GM18873 (cell line): ENCODE results near the gene FERMT2.
"Not testable (repeated sequence)": the region's sequence is repeated elsewhere in the genome, so short reads cannot be mapped to it uniquely, and the experiment has no call there.

ENCODE experiments used
- ATAC-seq: cut with Tn5 transposase; IDR thresholded peaks from one replicate; pipeline ENCODE4 v1.9.1; 2021; ENCODE audit warnings: mild to moderate bottlenecking, moderate library complexity, moderate number of reproducible peaks; ENCODE audit not compliant: unreplicated experiment, low FRiP score

Gene FERMT2

DNA sequence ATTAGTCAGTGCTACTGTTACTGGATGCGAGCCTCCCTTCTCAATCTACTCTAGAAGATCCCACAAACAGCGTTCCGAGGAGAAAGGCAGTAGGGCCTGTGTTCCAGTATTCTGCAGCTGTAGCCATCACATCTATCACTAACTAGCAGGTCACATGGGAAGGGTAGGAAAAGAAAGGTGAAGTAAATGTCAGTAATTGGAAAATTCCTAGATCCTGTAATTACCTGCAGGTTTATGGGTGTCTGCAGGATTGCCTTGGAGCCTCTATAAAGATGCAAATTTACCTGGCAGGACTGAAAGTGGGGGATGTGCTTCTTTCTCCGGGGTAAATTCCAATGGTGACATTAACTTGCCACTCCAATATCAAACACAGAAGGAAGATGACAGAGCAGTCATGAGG is 77.8 kb downstream of the FERMT2 start:
- ATAC-seq: no peak

DNA sequence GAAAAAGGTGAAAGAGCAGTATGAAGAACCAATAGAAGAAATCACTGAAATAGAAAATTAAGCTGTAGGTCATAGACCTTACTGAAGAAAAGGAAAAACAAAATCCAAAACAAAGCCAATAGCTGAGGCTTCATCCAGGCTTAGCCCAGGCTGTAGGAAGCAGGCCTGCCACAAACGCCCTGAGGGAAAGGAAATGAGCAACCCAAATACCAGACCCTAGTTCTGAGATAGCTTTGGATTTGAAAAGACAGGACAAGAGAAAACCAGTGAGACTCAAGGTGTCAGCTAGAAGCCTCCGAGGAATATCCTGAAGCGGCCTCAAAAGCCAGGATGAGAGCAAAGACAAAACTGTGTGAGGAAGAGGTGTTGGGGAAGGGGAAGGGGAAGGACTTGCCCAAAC is 79.2 kb downstream of the FERMT2 start:
- ATAC-seq: no peak

DNA sequence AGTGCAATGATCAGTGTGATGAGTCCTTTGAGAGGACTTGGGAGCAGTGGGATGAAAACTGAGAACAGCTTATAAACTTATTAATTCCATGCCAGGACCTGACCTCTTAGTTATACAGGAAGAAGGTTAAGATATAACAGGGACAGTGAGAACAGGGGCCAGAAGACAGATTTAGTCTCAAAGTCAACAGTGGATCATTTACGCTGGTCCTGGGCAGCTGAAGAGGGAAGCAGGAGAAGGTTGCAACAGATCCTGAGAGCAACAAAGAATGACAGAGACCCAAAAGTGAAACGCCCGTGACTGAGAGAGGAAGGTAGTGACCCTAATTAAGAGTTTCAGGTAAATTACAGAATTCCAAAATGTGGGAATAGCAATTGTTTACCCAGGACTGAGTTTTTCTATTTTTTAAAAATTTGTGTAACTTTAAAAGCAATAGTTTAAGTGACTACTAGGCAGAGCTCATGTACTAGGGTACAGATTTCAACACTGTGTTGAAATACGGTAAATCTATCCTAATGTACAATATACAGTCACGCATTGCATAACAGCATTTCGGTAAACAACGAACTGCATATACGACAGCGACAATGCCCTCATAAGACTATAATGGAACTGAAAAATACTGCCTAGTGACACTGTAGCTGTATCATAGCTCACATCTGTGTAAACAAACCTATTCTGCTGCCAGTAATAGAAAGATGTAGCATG is 81.8 kb downstream of the FERMT2 start:
- ATAC-seq: no peak

DNA sequence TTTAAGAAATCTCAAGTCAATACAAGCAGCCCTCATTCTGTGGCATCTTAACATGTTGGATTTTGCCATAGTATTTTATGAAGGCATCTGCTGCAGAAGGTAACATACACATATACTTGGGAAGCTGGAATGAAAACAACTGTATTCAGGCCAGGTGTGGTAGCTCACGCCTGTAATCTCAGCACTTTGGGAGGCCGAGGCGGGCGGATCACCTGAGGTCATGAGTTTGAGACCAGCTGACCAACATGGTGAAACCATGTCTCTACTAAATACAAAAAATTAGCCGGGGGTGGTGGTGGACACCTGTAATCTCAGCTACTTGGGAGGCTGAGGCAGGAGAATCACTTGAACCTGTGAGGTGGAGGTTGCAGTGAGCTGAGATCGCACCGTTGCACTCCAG is 86.0 kb downstream of the FERMT2 start:
- not testable (repeated sequence) for ATAC-seq

- ATAC-seq: no peak
Measured at GRCh38 chr14:52863334-52863700, 87.5 kb downstream of the FERMT2 start.

DNA sequence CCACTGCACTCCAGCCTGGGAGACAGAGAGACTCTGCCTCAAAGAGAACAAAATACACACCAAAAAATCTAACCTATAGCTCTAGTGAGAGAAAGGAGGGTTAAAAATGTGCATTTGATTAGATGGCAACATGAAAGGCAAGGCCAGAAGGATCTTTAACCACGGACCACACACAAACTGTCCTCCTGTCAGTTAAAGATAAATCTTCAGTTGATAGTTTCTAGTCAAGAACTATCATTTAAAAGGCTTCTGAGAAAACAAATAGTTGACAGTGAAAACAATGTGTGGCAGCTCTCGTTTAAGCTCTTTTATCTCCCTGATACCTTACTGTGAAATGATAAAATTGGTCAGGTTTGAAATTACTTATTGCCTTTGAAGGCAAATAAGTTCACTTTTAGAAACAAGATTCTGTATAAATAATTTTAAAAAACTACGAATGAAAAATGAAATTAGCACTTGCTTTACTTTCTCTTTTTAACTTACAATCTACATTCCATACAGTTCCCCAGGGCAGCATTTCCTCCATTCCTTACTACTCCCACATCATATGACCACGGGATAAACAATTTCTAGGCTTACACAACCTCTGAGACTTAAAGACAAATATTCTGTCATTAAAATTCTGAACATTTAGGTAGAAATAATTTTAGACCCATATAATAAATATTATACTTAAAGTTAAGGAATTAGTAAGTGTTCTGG is 88.1 kb downstream of the FERMT2 start:
- ATAC-seq: no peak

DNA sequence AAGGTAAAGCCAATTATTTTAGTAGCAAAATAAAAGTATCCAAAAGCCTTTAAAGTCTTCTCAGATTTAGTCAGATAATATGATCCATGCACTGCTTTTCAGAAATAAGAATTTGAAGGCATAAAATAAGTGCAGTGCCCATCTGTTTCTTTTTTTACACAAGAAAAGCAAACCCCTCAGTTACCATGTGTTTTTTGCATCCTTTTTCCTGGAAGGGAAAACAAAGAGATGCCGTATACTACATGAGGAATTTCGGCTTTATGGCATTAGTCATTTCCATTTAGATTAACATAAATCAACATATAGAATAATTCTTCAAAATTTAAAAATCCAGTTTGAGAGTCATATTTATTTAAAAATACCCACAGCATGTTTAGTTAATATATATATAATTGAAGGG is 89.4 kb downstream of the FERMT2 start:
- no peak for ATAC-seq

DNA sequence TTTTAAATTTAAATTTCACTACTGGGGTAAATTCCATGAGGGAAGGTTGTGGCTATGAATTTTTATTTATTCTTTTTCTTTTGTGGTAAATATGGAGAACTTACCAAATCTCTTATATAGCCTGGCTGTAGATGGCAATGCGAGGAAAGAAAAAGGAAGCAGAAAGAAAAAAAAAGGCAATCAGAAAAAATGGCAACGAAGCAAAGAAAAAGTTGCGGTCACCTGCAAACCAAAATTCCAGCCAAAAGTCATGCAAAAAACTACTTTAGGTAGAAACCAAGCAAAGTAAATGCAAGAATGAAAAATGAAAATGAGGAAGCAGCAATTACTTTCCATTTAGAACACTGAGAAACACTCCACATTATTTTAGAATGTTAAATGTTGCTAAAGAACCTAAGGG is 89.9 kb downstream of the FERMT2 start:
- no peak for ATAC-seq

DNA sequence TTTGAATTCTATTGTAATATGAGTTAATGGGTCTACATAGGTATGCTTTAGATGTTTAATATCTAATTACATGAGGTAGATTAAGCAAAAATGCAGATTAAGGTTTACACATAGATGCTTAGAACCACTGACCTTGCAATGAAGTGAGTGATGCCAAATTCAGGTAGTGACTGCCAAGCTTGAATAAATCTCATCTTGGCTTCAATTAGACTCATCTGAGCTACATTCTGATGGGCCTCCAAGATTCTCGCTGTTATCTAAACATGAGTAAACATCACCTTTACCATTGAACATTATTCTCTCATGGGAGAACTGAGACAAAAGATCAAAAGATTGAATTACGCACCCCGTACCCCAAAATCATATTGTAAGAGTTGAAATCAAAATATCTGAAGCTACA is 90.6 kb downstream of the FERMT2 start:
- ATAC-seq: no peak

DNA sequence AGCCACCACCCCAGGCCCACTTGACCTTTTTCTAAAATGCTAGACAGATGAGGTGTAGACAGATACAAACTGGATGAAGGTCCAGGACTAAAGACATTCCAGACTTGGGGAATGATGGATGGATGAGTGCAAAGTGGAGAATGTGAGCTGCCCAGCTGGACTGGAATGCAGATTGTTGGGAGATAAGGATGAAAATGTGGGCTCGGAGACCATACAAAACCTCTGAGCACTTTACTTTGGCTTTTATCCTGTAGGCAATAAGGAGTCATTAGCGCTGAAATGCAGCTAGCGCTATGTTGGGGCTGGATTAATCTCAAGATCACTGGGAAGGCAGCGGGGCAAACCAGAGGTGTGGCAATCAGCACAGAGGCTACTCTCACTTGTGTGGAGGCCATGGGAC is 94.7 kb downstream of the FERMT2 start:
- ATAC-seq: no peak

GRCh38 chr14:52853522-52853854 is 97.4 kb downstream of the FERMT2 start:
- ATAC-seq: no peak

- ATAC-seq: no peak
Measured at GRCh38 chr14:52852810-52853521, 97.9 kb downstream of the FERMT2 start.

DNA sequence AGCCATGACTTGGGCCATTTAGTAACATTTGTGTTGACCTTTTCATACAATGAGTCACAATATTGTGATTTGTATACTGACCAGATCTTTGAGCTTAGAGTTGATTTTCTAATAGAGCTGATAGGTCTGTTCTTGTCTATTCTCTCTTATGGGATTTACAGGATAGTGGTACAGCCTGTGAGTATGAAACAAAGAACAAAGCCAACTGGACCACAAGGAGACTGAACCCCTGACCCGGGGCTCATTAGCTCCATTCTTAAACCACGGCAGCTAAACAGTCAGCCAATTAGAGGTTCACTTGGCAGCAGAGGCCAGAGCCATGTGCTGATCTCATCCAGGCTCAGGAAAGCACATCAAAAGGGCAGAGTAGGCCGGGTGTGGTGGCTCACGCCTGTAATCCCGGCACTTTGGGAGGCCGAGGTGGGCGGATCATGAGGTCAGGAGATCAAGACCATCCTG is 100.4 kb downstream of the FERMT2 start:
- ATAC-seq: no peak

- no peak for ATAC-seq
Measured at GRCh38 chr14:52848626-52849025, 102.2 kb downstream of the FERMT2 start.

GRCh38 chr14:52846591-52846990 is 104.3 kb downstream of the FERMT2 start:
- no peak for ATAC-seq

- no peak for ATAC-seq
Measured at GRCh38 chr14:52845081-52845480, 105.8 kb downstream of the FERMT2 start.

GRCh38 chr14:52844262-52845060 is 106.4 kb downstream of the FERMT2 start:
- ATAC-seq: no peak

DNA sequence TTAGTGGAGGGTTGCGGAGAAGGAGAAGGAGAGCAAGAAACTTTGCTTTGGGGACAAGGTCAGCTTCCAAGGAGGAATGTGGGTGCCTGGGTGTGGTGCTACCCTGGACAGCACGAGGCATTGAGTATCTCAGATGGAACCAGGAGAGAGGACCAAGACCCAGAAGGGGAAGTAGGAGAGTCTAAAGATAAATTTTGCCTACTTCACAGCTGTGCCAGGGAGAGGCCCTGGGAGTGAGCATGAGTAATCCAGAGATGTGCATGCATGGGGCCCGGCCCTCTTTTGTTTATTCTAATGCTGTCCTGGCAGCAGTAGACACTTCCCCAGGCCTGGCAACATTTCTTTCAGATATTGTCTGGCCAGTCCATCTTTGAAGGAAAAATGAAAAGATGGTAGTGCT is 110.0 kb downstream of the FERMT2 start:
- no peak for ATAC-seq

DNA sequence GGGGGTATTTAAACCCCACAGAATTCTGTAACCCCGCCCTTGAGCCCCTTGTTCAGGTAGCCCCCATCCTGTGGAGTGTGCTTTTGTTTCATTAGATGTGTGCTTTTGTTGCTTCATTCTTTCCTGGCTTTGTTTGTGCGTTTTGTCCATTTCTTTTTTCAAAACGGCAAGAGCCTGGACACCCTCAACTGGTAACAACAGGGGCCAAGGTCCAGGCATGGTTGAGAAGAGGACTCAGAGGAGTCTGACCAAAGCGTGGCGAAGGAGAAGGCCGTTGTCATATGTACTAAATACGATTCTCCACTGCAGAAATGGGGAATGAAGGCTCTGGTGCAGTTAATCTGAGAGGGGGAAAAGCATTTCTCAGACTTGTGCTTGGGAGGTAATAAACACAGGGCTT is 113.4 kb downstream of the FERMT2 start:
- ATAC-seq: no peak

DNA sequence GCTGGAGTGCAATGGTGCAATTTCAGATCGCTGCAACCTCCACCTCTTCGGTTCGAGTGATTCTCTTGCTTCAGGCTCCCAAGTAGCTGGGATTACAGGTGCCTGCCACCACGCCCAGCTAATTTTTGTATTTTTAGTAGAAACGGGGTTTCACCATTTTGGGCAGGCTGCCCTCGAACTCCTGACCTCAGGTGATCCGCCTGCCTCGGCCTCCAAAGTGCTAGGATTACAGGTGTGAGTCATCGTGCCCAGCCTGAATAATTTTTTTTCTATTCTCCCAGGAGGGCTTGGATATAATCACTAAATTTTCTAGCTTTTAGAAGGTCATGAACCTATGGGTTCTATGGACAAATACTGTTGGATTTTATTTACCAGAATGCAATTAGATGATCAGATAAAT is 114.8 kb downstream of the FERMT2 start:
- ATAC-seq: no peak
